Kidney epithelial cell (primary cell): ENCODE measurements around the gene ENPP6. TPM values are rescaled to one million over a fixed set of nuclear protein-coding genes. Genes with fewer than 3 reads are reported as not detected.
"Not testable (repeated sequence)": the region's sequence is repeated elsewhere in the genome, so short reads cannot be mapped to it uniquely, and the experiment has no call there.

ENCODE experiments used
- DNase-seq: peaks from one replicate; pipeline ENCODE4 v3.0.0-alpha.2; 2010; ENCODE audit warnings: low read depth
- H3K27me3 ChIP-seq: 2 replicates; pipeline ENCODE4 v1.6.0; 2011; ENCODE audit warnings: low read length; ENCODE audit not compliant: control insufficient read depth, insufficient read depth
- H3K36me3 ChIP-seq: 2 replicates; pipeline ENCODE4 v1.5.1; 2011; ENCODE audit warnings: low read length; ENCODE audit not compliant: control insufficient read depth, insufficient read depth
- H3K4me3 ChIP-seq: 2 replicates; pipeline ENCODE4 v1.5.1; 2011; ENCODE audit warnings: low read depth, mild to moderate bottlenecking, control low read depth, low read length
- total RNA-seq: library from RNA; depleted of rRNA; stranded (reverse); fragments of >200 nt; gene quantifications from 2 replicates; pipeline ENCODE4 v1.2.3, GENCODE V29; 2015
- TF ChIP-seq, protein P1 (sequence below): IDR thresholded peaks from 2 replicates; pipeline ENCODE4 v1.5.1; 2011; ENCODE audit warnings: mild to moderate bottlenecking, moderate library complexity, low read length, control low read depth, inconsistent platforms; ENCODE audit not compliant: insufficient read depth, poor library complexity, severe bottlenecking

ENPP6 gene
- total RNA-seq, 1 donor from 2014 or later: 0.04 TPM

DNA sequence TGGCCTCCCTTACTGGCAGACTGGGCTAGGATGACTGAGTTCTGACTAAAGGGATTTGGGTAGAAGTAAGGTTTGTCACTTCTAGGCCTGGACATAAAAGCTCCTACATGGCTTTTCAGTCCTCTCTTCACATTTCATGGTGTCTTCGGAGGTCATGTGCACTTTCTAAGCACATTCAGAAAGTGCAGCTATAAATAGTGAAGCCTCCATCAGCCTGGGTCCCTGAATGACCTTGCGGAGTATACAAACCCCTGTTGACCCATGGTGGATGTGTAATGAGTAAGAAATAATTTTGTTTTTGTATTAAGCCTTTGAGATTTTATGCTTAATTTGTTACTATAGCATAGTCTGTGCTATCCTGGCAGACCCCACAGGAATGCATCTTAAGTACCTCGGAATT lies 158.6 kb downstream of the ENPP6 start:
- DNase-seq: no peak
- Histone ChIP-seq H3K4me3 (no peak overlapping the region), H3K36me3 (no peaks in the 10 kb centered on the region), H3K27me3 (no peaks in the 10 kb centered on the region)
- TF ChIP-seq, protein P1, sequence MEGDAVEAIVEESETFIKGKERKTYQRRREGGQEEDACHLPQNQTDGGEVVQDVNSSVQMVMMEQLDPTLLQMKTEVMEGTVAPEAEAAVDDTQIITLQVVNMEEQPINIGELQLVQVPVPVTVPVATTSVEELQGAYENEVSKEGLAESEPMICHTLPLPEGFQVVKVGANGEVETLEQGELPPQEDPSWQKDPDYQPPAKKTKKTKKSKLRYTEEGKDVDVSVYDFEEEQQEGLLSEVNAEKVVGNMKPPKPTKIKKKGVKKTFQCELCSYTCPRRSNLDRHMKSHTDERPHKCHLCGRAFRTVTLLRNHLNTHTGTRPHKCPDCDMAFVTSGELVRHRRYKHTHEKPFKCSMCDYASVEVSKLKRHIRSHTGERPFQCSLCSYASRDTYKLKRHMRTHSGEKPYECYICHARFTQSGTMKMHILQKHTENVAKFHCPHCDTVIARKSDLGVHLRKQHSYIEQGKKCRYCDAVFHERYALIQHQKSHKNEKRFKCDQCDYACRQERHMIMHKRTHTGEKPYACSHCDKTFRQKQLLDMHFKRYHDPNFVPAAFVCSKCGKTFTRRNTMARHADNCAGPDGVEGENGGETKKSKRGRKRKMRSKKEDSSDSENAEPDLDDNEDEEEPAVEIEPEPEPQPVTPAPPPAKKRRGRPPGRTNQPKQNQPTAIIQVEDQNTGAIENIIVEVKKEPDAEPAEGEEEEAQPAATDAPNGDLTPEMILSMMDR: no peak

DNA sequence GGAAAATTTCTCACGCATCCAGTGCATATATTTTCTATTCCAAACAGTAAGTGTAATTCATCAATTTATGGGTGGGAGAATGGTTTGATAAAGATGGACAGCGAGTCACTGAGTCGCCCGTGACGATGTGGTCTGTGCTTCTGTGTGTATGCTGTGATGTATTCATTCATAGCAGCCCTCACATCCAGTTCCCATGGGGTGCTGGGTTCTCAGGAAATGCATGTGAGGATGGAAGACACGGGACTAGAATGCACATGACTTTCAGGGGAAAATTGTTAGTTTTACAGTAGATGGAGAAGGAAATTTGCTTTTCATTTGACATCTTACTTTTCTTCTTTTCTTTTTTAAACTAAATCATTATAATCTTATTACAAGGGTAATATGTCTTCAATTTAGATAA lies 159.6 kb downstream of the ENPP6 start:
- TF ChIP-seq, protein P1: no peak
- no peaks in the 10 kb centered on the region for H3K36me3 ChIP-seq
- DNase-seq: no peak

DNA sequence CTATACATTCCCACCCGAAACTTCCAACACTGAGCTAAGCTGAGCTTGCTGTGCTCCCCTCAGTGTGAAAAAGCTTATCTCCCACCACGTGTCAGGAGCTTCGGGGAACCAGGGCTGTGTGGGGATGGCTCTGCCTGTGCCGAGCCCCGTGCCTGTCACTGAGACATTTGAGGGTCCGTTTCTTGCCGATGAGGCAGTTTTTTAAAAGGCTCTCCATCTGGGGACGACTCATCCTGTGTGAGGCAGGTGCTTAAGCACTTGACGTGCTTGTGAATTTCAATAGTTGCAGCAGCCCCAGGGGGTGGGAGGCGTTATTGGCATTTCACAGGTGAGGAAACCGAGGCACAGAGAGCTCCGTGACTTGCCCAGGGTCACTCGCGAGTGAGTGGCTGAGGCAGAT lies 160.8 kb downstream of the ENPP6 start:
- no peak for DNase-seq
- Histone ChIP-seq H3K4me3 (no peak overlapping the region), H3K36me3 (no peaks in the 10 kb centered on the region), H3K27me3 (no peaks in the 10 kb centered on the region)
- TF ChIP-seq, protein P1: no peak

More for the DNA sequence above, 159.6 kb downstream of the ENPP6 start:
- no peak overlapping the region for H3K4me3 ChIP-seq
- H3K27me3 ChIP-seq: no peaks in the 10 kb centered on the region

DNA sequence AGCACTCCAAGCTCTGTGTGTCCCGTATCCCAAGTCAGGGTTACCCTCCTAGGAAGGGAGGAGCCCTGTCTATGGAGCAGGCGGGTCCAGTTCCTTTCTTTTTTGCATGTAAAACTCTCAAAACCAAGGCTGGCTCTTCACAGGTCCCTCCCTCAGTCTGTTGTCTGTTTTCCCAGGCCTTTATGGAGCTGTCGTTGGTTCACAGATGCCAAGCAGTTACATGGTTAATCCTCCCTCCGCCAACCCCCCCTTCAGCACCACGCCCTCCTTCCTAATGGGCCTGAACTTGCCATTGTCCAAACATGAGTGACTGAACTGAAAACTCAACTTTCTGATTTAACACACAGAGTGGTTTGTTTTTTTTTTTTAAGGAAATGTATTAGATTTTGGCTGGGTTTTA lies 164.2 kb downstream of the ENPP6 start:
- DNase-seq: no peak
- no peaks in the 10 kb centered on the region for H3K27me3 ChIP-seq
- no peak overlapping the region for H3K4me3 ChIP-seq
- H3K36me3 ChIP-seq: no peaks in the 10 kb centered on the region
- TF ChIP-seq, protein P1: no peak

DNA sequence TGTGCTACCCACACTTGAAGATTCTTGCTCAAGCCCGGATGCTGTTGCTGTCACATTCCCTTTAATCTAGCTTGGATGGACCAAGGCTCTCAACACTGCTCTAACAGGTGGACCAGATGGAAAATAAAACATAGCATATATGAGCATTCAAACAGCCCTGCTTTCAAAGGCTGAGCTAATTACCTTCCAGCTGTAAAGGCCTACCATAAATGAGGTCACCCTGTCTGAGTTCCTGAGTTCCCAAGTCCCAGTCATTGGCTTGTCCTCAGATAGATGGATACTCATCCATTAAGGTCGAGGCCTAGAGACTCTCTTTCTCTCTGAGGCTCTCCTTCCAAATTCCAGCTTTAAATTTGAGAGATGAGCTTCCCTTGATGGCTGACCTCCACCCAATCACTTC lies 165.1 kb downstream of the ENPP6 start:
- DNase-seq: no peak
- TF ChIP-seq, protein P1: no peak
- H3K36me3 ChIP-seq: no peaks in the 10 kb centered on the region

DNA sequence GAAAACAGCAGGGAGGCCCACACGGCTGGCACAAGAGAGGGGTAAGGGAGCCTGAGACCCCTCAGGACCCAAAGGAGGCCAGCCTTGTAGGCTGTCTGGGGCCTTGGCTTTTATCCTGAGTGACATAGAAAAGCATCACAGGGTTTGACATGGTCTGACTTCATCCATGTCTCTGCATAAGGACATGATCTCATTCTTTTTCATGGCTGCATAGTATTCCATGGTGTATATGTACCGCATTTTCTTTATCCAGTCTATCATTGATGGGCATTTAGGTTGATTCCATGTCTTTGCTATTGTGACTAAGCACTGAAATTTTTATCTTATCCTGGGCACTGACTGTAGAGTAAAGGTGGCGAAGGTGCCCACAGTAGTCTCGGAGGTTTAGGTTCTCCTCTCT lies 166.4 kb downstream of the ENPP6 start:
- H3K4me3 ChIP-seq, DNase-seq: not testable (repeated sequence)

More for the DNA sequence above, 165.1 kb downstream of the ENPP6 start:
- Histone ChIP-seq H3K27me3 (no peaks in the 10 kb centered on the region), H3K4me3 (no peak overlapping the region)

More for the DNA sequence above, 166.4 kb downstream of the ENPP6 start:
- H3K36me3 ChIP-seq, H3K27me3 ChIP-seq: not testable (repeated sequence)
